ENCODE measurements around the gene GAN. TPM values are rescaled to one million over a fixed set of nuclear protein-coding genes. Genes with fewer than 3 reads are reported as not detected.

Gene GAN
- total RNA-seq, 2 experiments from 2014 or later = 11.5 to 12.3 TPM

DNA sequence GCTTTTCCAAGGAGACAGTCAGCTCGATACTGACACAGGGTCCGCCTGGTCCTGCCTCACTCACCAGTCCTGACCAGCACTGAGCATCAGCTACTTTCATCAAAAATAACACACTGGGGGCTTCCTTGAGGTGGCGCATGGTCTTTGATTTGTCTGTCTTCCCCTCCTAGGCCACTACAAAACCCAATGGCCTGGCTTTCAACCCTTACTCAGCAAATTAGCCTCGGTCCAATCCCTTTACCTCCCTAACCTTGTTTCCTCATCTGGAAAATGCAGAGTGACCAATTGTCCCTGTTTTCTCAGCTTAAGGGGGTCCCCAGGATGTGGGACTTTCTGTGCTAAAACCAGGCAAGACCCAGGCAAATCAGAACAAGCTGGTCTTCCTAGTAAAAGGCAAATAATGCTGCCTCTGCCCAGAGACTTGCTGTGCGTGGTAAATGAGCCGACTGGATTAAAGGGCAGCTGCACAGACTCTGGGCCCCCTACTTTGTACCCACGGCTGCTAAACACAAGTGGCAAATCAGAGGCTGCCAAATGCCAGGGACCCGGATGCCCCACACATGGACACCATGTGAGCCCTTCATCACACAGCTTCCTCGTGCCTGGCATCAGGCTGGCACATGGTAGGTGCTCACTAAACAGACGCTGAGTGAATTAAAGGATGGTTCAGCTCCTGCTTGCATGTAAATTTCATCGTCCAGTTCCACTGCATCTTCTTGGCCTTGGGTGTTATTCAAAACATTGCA lies 98.7 kb downstream of the GAN start:
- CTCF ChIA-PET = interaction anchor here (0.9 to 1.5 kb wide), 2 partner anchors 9 to 10 kb away, joined by 3 to 5 read pairs; no protein-coding TSS in a partner anchor
- DNase-seq = no peak
- POLR2A ChIA-PET = no interaction called here

DNA sequence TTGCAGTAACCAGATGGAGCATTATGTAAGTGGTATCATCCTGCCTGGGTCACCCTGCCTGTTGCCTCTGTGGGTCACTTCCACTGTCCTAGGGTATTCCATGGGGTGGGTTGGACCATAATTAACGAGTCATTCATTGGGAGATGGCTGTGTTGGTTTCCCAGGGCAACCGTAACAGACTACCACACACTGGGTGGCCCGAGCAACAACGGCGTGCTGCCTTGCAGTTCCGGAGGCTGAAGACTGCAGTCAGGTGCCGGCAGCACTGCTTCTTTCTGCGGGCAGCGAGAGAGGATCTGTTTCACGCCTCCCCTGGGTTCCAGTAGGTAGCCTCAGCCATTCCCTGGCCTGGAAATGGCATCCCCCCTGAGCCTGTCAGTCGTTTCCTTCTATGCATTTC lies 101.0 kb downstream of the GAN start:
- ChIA-PET CTCF (no interaction called here), POLR2A (no interaction called here)
- no peaks in the 10 kb centered on the region for H3K9me3 Mint-ChIP-seq
- no peak for ATAC-seq
- H3K27me3 Mint-ChIP-seq = no peaks in the 10 kb centered on the region
- intact Hi-C loops (cut with micrococcal nuclease) = no loop called here
- no peak for TF ChIP-seq CTCF (IDR thresholded peaks at IDR 0.05)
- no peak overlapping the region for H3K4me3 Mint-ChIP-seq
- DNase-seq = no peak
- no peaks in the 10 kb centered on the region for H3K4me1 Mint-ChIP-seq (ENCODE audit: low read depth)
- H3K36me3 Mint-ChIP-seq (ENCODE audit: low read depth) = no peaks in the 10 kb centered on the region
- H3K27ac Mint-ChIP-seq = no peak overlapping the region

More for the DNA sequence above, 98.7 kb downstream of the GAN start:
- Mint-ChIP-seq H3K4me3 (no peak overlapping the region), H3K27ac (no peak overlapping the region), H3K27me3 (no peaks in the 10 kb centered on the region), H3K4me1 (ENCODE audit: low read depth) (no peaks in the 10 kb centered on the region), H3K9me3 (no peaks in the 10 kb centered on the region), H3K36me3 (ENCODE audit: low read depth) (no peaks in the 10 kb centered on the region)
- no peak for ATAC-seq
- intact Hi-C loops (cut with micrococcal nuclease) = no loop called here
- no peak for TF ChIP-seq CTCF (IDR thresholded peaks at IDR 0.05)

DNA sequence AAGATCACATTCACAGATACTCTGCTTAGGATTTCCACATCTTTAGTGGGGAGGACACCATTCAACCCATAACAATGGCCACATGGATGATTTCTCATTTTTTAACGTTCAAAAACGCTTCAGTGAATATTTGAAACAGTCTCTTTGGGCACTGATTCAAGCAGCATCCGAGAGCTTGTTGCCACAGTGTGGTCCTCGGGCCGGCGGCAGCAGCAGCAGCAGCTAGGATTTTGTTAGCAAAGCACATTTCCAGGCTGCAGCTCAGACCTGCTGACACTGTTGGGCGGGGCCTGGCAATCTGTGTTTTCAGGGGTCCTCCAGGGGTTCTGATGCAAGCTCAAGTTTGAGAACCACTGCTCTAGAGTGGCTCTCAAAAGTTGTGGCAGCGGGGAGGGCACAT lies 102.0 kb downstream of the GAN start:
- no peak for ATAC-seq
- Mint-ChIP-seq H3K4me3 (no peak overlapping the region), H3K27me3 (no peaks in the 10 kb centered on the region), H3K27ac (no peak overlapping the region), H3K9me3 (no peaks in the 10 kb centered on the region), H3K4me1 (ENCODE audit: low read depth) (no peaks in the 10 kb centered on the region), H3K36me3 (ENCODE audit: low read depth) (no peaks in the 10 kb centered on the region)
- no peak for DNase-seq
- intact Hi-C loops (cut with micrococcal nuclease) = no loop called here
- ChIA-PET POLR2A (no interaction called here), CTCF (interaction anchor here (1.3 kb wide), 1 partner anchor 13 kb away, joined by 3 read pairs; no protein-coding TSS in a partner anchor)
- no peak for TF ChIP-seq CTCF (IDR thresholded peaks at IDR 0.05)

DNA sequence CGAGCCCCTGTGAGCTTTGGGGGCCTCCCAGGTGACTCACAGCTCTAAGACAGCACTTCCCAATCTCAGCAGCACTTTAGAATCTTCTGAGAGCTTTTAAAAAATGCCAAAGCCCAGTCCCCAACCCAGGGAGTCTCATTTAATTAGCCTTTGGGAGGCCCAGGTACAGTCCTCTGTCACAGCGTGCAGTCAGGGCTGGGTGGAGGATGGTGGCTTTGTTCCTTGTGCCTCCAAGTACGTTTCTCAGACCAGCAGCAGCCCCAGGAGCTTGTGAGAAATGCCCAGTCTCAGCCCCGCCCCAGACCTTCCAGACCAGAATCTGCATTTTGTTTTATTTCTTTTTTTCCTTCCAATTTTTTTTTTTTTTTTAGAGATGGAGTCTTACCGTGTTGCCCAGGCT lies 102.4 kb downstream of the GAN start:
- Mint-ChIP-seq H3K4me1 (ENCODE audit: low read depth) (no peaks in the 10 kb centered on the region), H3K27ac (no peak overlapping the region), H3K36me3 (ENCODE audit: low read depth) (no peaks in the 10 kb centered on the region), H3K27me3 (no peaks in the 10 kb centered on the region), H3K9me3 (no peaks in the 10 kb centered on the region), H3K4me3 (no peak overlapping the region)
- POLR2A ChIA-PET = no interaction called here
- DNase-seq (no peak), ATAC-seq (no peak)
- intact Hi-C loops (cut with micrococcal nuclease) = no loop called here
- CTCF ChIA-PET = interaction anchor here (1.3 kb wide), 1 partner anchor 13 kb away, joined by 3 read pairs; no protein-coding TSS in a partner anchor
- no peak for TF ChIP-seq CTCF (IDR thresholded peaks at IDR 0.05)

- intact Hi-C loops (cut with micrococcal nuclease) = no loop called here
- Mint-ChIP-seq H3K27ac (no peak overlapping the region), H3K4me3 (no peak overlapping the region), H3K36me3 (ENCODE audit: low read depth) (no peaks in the 10 kb centered on the region), H3K27me3 (no peaks in the 10 kb centered on the region), H3K4me1 (ENCODE audit: low read depth) (peaks cover 6% of the 10 kb centered on the region), H3K9me3 (no peaks in the 10 kb centered on the region)
- no peak for TF ChIP-seq CTCF (IDR thresholded peaks at IDR 0.05)
- ATAC-seq = no peak
- POLR2A ChIA-PET = no interaction called here
- no peak for DNase-seq
- CTCF ChIA-PET = interaction anchor here (0.7 to 1.2 kb wide), 2 partner anchors 16 to 278 kb away, joined by 3 read pairs; no protein-coding TSS in a partner anchor
Measured at GRCh38 chr16:81419806-81420205, 105.0 kb downstream of the GAN start.
